IPS-18c (cell line): ENCODE results near the gene USP20.

ENCODE experiments used
- H3K4me3 ChIP-seq: 2 replicates; pipeline ENCODE4 v1.7.0; 2013; ENCODE audit warnings: low read depth, mild to moderate bottlenecking, low read length, moderate library complexity; ENCODE audit not compliant: insufficient read depth
- H3K9me3 ChIP-seq: one replicate; pipeline ENCODE4 v1.6.1; 2013; ENCODE audit warnings: mild to moderate bottlenecking, low read length, moderate library complexity; ENCODE audit not compliant: control insufficient read depth, insufficient read depth

The USP20 gene

DNA sequence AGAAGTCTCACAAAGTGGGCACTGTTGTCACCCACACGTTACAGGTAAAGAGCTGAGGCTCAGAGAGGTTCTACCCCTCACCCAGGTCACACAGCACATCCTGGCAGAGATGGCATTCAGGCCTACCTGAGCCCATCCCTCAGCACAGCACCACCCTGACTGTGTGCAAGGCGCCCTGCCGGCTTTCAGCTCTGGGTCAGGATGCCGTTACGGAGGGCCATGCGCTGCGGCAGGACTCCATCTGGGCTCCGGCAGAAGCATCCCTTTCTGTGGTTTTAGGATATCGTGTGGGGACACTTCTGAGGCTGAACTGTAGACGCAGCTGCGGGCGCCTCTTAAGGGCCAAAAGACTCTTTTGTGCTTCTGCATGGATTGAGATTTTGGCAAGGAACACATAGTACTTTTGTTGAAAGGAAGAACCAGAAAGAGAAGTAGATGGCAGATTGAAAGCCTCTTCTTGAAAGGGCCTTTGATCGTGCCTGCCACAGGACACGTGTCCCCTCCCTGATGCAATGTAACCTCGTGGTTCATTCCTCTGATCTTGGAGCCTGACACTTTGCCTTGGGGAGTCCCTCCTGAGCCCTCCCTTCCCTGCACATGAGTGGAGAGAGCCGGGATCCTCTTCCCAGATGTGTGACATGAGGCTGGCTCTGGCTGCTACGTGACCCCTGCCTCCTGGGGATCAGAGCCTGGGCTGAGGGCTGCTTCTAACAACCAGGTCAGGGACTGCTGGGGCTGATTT, 31.3 kb downstream of the USP20 start:
- H3K9me3 ChIP-seq = no peaks in the 10 kb centered on the region
- no peak overlapping the region for H3K4me3 ChIP-seq

DNA sequence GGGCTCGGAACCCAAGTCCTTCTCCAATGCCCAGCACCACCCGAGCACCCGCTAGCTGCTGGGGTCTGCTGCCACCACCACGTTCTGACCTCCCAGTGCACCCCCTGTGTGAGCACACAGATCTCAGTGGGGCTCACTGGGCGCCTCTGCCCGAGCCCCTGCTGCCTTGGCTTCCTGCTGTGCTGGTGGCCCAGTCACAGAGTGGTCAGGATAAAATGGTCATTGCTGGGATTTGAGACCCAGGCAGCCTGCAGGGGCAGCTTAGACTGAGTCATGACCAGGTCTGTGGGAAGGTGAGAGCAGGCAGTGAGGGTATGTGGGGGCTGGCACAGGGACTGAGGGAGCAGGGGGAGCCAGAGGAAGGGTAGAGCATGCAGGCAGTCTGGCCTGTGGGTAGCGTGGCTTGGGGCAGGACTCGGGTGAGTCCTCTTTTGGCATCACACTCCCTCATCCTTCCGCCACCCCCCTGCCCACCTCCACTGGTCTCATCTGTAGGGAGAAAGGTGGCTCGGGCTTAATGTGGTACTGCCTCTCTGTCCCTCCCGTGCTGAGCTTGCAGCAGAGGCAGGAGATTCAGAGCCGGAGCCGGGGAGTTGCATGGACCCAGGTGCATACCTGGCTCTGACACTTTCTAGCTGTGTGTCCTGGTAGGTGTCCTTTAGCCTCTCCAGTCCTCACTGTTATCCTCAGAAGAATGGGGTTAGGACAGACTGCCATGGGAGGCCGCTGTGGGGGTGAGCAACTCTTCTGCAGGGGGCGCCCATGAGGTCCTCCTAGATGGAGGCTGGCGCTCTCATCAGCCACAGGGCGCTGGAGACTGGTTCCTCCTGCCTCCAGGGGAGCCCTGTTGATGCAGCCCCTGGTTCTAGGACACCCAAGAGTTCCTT, 32.1 kb downstream of the USP20 start:
- H3K9me3 ChIP-seq = no peaks in the 10 kb centered on the region
- no peak overlapping the region for H3K4me3 ChIP-seq

DNA sequence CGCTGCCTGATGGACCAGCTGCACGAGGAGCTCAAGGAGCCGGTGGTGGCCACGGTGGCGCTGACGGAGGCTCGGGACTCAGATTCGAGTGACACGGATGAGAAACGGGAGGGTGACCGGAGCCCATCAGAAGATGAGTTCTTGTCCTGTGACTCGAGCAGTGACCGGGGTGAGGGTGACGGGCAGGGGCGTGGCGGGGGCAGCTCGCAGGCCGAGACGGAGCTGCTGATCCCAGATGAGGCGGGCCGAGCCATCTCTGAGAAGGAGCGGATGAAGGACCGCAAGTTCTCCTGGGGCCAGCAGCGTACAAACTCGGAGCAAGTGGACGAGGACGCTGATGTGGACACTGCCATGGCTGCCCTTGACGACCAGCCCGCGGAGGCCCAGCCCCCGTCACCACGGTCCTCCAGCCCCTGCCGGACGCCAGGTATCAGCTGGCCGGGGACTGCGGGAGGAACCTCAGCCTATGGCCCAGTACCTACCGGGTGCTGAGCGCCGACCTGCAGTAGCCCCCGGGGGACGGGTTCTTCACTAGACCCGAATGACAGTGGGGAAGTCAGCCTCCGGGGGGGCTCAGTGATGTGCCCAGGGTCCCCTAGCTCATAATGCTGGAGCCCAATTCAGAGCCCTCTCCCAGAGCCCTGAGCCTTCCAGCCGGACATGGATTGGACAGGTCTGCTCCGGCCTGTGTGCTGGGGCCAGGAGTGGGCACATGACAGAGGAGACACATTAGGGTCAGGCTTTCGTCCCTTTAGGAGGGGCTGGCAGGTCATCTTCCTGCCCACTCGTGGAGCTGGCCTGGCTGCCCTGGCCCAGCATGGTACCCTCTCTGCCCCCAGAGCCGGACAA, 33.0 kb downstream of the USP20 start:
- no peaks in the 10 kb centered on the region for H3K9me3 ChIP-seq
- H3K4me3 ChIP-seq = no peak overlapping the region

DNA sequence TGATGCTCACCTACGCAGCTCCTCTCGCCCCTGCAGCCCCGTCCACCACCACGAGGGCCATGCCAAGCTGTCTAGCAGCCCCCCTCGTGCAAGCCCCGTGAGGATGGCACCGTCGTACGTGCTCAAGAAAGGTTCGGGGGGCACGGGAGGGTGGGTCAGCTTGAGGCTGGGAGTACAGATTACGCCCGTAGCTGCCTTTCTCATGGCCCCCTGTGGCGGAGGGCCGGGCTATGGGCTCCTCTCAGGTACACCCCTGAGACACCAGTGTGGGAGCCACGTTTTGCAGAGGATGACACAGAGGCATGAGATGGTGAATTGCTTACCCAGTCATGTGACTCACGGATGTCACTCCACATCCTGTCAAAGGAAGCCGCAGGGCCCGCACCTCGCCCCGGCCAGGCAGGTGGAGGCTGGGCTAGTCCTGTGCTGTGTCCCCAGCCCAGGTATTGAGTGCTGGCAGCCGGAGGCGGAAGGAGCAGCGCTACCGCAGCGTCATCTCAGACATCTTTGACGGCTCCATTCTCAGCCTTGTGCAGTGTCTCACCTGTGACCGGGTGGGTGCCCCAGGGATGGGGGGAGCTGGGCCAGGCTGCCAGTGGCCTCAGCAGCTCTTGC, 33.7 kb downstream of the USP20 start:
- H3K9me3 ChIP-seq = no peaks in the 10 kb centered on the region
- no peak overlapping the region for H3K4me3 ChIP-seq

DNA sequence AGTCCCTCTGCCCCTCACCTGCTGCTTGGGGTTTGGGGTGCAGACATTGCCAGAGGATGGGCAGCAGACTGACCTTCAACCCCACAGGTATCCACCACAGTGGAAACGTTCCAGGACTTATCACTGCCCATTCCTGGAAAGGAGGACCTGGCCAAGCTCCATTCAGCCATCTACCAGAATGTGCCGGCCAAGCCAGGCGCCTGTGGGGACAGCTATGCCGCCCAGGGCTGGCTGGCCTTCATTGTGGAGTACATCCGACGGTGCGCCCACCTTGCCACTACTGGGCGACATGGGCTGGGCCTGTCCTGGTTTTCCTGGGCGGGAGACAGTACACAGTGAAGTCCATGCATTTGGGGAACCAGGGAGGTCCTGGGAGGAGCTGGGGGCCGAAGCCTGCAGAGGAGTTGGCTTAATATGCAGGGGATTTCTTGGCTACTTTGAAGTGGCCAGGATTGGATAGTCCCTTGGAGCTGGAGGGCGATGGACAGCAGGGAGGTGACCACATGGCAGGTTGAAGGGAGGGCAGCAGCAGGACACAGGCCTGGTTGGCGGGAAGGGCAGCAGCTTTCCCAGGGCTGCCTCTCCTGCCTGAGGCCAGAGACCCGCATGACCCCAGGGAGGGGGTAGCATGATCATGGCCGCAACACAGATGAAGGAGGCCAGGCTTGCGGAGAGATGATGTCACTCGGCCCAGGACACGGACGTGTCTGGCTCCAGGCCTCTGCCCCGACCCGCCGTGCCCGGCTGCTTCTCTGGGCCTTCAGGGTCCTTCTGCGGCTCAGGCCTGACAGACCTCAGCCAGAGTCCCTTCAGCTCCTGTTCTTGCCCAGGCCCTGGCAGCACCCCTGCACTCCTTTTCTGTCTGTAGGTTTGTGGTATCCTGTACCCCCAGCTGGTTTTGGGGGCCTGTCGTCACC, 34.6 kb downstream of the USP20 start:
- H3K4me3 ChIP-seq = no peak overlapping the region
- H3K9me3 ChIP-seq = no peaks in the 10 kb centered on the region

DNA sequence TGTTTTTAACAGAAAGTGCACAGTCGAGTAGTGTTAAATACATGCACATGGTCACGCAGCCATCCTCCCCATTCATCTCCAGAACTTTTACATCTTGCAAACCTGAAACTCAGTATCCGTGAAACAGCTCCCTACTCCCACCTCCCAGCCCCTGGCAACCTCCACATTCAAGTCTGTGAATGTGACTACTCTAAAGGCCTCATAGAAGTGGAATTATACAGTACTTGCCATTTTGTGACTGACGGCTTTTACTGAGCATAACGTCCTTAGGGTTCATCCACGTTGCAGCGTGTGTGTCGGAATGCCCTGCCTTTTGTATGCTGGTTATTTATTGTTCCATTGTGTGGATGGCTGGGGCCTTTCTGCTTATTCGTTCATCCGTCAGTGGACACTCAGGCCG, 35.8 kb downstream of the USP20 start:
- no peaks in the 10 kb centered on the region for H3K9me3 ChIP-seq
- H3K4me3 ChIP-seq = no peak overlapping the region

DNA sequence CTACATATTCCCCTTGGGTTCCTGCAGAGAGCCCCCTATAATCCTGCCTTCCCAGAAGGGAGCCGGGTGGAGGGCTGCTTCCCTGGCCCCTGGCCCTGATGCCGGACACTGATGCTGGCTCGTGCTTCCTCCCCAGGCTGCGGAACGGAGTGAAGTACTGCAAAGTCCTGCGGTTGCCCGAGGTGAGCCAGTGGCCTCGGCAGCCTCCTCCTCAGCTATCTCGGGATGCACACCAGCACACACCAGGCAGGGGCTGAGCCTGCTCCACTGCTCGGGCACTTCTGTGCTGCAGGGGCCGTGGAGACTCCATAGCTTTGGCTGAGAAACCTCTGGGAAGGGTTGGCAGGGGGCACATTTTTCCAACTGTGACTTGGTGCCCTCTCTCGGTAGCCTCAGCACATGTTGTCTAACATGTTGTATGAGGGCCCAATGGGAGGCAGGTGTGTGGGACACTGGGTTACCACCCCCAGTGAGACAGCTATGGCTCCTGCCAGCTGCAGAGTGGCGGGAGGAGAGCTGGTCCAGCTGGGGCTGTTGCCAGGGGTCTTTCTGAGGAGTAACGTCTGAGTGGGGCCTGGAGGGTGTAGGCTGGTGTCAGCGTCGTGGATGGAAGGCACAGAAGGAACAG, 38.4 kb downstream of the USP20 start:
- no peaks in the 10 kb centered on the region for H3K9me3 ChIP-seq
- no peak overlapping the region for H3K4me3 ChIP-seq

DNA sequence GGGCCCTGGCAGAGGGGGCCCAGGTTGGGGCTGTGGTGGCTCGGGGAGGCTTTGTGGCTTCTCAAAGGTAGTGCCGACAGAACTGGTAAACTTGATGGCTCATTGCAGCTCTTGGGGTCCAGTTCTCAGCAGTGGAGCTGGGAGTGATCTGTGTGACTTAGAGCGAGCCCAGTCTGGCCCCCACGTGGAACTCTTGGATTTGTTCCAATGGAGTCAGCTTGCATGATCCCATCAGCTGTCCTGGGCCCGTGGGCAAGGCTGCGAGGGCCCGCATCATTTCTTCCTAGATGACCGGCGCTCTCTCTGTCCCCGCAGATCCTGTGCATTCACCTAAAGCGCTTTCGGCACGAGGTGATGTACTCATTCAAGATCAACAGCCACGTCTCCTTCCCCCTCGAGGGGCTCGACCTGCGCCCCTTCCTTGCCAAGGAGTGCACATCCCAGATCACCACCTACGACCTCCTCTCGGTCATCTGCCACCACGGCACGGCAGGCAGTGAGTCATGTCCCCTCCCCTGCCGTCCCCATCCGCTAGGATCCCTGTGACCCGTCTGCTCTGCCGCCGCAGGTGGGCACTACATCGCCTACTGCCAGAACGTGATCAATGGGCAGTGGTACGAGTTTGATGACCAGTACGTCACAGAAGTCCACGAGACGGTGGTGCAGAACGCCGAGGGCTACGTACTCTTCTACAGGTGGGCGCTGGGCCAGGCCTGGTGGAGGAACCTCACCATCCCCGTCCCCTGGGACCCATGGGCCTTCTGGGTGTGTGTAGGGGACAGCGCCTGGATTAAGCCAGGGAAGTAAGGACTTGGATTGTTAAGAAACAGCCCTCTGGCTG, 39.2 kb downstream of the USP20 start:
- H3K9me3 ChIP-seq = no peaks in the 10 kb centered on the region

DNA sequence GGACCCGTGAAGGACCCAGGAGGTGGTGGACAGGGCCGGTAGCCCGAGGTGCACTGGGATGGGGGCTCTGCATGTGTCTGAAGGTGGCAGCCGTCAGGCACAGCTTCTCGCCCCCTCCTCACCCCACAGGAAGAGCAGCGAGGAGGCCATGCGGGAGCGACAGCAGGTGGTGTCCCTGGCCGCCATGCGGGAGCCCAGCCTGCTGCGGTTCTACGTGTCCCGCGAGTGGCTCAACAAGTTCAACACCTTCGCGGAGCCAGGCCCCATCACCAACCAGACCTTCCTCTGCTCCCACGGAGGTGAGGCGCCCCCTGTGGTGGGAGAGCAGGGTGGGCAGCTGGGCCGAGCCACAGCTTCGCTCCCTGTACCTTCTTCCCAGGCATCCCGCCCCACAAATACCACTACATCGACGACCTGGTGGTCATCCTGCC, 39.9 kb downstream of the USP20 start:
- H3K9me3 ChIP-seq = no peaks in the 10 kb centered on the region
- no peak overlapping the region for H3K4me3 ChIP-seq

More for the DNA sequence above, 39.2 kb downstream of the USP20 start:
- no peak overlapping the region for H3K4me3 ChIP-seq

DNA sequence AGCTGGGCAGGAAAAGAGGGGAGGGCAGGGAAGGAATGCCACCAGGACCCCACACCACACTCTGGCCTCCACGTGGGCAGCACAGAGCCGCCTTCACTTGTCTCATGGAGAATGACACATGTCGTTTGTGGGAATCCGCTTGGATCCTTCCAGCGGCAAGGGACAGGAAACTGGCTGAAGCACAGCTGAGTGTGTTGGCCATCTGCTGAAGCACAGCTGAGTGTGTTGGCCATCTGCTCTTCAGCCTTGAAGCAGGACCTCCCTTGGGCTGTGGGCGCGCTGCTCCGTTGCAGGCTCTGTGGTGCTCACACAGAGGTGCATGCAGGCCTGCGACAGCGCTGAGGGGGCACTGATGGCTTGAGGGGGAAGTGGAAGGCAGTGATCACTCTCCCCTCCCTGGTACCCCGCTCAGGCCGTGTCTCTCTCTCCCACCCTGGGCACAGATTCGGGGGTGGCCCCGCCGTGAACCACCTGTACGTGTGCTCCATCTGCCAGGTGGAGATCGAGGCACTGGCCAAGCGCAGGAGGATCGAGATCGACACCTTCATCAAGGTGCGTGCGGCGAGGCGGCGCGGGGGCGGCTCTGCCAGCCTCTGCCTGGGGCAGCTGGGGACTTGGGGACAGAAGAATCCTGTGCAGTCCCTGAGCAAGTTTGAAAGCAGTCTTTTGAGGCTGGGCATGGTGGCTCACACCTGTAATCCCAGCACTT, 40.6 kb downstream of the USP20 start:
- no peaks in the 10 kb centered on the region for H3K9me3 ChIP-seq

DNA sequence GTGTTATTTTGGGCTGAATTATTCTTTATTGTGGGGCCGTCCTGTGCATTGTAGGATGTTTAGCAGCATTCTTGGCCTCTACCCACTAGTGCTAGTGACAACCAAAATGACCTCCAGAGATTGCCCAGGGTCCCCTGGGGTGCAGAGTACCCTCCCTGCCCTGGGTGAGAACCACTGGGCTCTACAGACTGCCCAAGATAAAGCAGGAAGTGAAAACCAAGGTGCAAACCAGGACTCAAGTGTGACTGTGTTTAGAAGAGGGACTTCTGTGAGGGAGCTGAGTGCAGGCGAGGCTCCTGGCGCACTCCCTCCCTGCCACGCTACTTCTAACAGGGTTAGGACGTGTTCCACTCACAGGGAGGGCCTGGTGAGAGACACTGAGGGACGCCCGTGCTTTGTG, 41.6 kb downstream of the USP20 start:
- H3K4me3 ChIP-seq = no peak overlapping the region
- no peaks in the 10 kb centered on the region for H3K9me3 ChIP-seq

More for the DNA sequence above, 40.6 kb downstream of the USP20 start:
- H3K4me3 ChIP-seq = no peak overlapping the region

DNA sequence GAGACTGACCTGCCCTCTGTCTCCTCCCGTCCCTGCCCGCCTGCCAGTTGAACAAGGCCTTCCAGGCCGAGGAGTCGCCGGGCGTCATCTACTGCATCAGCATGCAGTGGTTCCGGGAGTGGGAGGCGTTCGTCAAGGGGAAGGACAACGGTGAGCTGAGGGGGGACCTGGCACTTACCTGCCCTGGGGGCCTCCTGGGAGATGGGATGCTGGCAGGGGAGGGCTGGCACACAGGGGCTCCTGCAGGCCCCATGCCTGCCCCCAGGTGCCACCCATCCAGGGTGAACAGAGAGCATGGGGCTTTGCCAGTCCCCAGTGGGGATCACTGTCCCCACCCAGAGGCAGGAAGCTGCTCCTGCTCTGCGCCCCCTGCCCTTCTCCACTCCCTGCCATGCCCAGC, 43.0 kb downstream of the USP20 start:
- Histone ChIP-seq H3K9me3 (no peaks in the 10 kb centered on the region), H3K4me3 (no peak overlapping the region)

DNA sequence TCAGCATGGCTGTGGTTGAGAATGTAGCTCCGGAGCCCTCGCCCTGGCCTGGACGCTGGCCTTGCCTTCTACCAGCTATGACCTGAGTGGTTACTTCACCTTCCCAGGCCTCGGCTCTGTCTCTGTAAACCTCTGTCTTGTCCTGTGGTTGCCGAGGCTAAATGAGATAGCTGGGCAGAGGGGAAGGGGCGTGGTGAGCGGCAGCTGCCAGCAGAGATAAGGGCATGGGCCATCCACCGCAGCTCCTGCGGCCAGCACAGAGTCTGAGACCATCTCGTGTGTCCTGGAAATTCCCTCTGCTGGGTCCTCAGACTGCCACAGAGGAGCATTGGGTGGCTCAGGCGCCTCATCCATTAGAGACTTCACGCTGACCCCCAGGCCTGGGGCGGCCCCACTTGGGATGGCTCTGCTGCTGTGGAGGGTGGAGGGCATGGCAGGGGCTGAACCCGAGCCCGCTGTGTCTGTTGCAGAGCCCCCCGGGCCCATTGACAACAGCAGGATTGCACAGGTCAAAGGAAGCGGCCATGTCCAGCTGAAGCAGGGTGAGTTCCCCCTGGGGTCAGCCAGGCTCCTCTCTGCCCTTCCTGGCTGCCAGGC, 43.9 kb downstream of the USP20 start:
- Histone ChIP-seq H3K4me3 (no peak overlapping the region), H3K9me3 (no peaks in the 10 kb centered on the region)

DNA sequence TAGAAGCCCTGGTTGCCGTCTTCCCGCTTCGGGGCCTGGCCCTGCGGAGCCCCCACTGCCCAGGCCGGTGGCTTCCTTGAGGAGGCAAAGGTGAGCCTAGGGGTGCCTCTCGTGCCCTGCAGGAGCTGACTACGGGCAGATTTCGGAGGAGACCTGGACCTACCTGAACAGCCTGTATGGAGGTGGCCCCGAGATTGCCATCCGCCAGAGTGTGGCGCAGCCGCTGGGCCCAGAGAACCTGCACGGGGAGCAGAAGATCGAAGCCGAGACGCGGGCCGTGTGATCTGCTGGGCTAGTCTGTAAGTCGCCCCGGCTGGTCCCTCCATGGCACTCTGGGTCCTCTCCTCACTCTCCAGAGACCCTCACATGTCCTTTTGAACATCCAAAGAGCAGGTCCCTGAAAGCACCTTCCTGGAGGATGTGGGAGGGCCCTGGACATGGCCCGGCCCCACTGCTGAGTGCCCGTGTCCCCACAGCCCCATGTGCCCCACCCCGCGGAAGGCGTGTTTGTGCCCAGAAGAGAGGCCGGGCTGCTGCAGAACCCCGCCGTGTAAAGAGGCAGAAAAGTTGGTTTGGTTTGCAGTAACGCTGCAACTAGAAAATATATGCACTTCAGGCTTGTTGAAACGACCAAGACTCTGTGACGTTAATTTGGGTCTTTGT, 44.9 kb downstream of the USP20 start:
- H3K9me3 ChIP-seq = no peaks in the 10 kb centered on the region

More for the DNA sequence above, 44.9 kb downstream of the USP20 start:
- no peak overlapping the region for H3K4me3 ChIP-seq
